ENCODE data around the gene WNT11. TPM values are rescaled to one million over a fixed set of nuclear protein-coding genes. Genes with fewer than 3 reads are reported as not detected.

WNT11 gene
- total RNA-seq, 2 donors from 2014 or later: 0.53 to 0.62 TPM

DNA sequence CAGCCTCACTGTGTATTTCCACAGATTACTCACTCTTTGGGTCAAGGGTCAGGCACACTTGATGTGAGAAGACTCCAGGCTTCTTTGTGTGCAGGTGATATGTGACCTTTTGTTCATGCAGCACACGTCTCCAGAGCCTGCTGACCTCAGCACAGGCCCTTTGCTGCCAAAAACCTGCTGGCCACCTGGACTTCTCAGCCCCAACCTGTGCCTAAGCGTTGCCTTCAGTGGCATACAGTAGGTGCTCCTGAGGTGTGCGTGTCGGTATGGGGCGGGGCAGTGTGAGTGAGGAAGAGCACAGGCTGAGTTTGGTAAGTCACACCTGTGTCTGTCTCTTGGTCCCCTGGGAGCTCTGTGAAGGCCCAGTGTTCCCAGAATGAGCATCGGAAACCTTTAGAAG lies 58.1 kb downstream of the WNT11 start:
- Histone ChIP-seq H3K36me3 (ENCODE audit: control insufficient read depth, insufficient read depth, low read length) (peaks cover under 1% of the 10 kb centered on the region), H3K27ac (ENCODE audit: low read depth, low read length) (no peak overlapping the region), H3K4me3 (ENCODE audit: low read length) (no peak overlapping the region), H3K4me1 (ENCODE audit: control insufficient read depth, insufficient read depth, low read length) (peaks cover 5% of the 10 kb centered on the region), H3K9me3 (ENCODE audit: control insufficient read depth, low read length) (no peaks in the 10 kb centered on the region), H3K27me3 (ENCODE audit: control insufficient read depth, insufficient read depth, low read length, poor library complexity, severe bottlenecking) (peaks cover 76% of the 10 kb centered on the region), H3K9ac (ENCODE audit: extremely low read depth, low read length, poor library complexity, severe bottlenecking) (no peak overlapping the region)
- TF ChIP-seq, protein P1, sequence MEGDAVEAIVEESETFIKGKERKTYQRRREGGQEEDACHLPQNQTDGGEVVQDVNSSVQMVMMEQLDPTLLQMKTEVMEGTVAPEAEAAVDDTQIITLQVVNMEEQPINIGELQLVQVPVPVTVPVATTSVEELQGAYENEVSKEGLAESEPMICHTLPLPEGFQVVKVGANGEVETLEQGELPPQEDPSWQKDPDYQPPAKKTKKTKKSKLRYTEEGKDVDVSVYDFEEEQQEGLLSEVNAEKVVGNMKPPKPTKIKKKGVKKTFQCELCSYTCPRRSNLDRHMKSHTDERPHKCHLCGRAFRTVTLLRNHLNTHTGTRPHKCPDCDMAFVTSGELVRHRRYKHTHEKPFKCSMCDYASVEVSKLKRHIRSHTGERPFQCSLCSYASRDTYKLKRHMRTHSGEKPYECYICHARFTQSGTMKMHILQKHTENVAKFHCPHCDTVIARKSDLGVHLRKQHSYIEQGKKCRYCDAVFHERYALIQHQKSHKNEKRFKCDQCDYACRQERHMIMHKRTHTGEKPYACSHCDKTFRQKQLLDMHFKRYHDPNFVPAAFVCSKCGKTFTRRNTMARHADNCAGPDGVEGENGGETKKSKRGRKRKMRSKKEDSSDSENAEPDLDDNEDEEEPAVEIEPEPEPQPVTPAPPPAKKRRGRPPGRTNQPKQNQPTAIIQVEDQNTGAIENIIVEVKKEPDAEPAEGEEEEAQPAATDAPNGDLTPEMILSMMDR (conservative IDR thresholded peaks at IDR 0.05): no peak
- Mint-ChIP-seq H3K9me3 (no peaks in the 10 kb centered on the region), H3K36me3 (ENCODE audit: low read depth) (no peaks in the 10 kb centered on the region), H3K27me3 (ENCODE audit: insufficient read depth) (peaks cover 85% of the 10 kb centered on the region), H3K27ac (no peak overlapping the region), H3K4me1 (peaks cover 11% of the 10 kb centered on the region), H3K4me3 (no peak overlapping the region)
- DNase-seq: no peak
- WGBS, 2 experiments (ENCODE audit: insufficient coverage in 1 of 2, insufficient read length in 1 of 2): 88 to 92% methylated on average over 1 to 6 of the region's 6 CpGs

DNA sequence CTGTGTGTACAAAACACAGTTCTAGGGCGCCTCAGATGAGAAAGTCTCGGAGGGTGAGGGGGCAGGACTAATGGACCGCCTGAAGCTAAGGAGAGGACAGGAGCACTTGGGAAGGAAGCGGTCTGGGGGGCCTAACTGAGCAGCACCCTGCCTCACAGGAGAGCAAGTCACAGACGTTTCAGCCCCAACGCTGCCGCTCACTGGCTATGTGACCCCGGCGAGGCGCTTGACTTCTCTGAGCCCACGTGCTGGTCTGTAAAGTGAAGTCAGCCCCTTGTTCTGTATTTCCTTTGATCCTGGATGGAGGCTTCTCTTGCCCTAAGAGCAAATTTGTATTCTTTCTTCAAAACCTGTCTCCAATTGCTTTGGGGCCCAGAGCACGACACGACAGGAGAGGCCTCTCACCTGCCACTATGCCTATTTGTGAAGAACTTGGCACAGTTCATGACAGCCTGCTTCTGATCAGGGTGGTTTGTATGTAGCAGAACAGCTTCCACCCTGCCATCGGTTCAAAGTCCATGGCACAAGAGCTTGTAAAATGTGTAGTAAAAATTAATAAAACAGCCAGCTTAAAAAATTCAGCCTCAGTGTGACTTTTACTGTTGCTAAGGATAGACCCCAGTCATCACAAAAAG lies 59.1 kb downstream of the WNT11 start:
- TF ChIP-seq, protein P1 (conservative IDR thresholded peaks at IDR 0.05): no peak
- WGBS, 2 experiments (ENCODE audit: insufficient coverage in 1 of 2, insufficient read length in 1 of 2): 92 to 96% methylated on average over 12 to 14 of the region's 14 CpGs
- peaks cover 4% of the 10 kb centered on the region for H3K4me1 Mint-ChIP-seq

DNA sequence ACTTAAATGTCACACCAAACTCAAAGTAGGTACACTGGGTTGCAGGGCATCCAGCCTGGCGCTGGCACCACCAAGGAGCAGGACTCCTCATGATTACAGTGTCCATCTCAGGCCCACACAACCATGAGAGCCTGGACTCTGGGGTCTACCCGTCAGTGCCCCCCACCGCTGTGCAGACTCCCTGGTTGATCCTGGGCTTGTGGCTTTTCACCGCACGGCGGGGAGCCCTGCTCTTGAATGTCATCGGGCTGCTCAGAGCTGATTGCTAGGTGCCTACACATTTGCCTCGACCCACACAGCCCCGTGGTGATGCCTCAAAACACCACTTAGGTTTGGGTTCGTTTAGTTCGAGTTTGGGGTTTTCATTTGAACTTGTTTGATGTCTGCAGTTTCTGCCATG lies 63.0 kb downstream of the WNT11 start:
- H3K36me3 ChIP-seq (ENCODE audit: control insufficient read depth, insufficient read depth, low read length): peaks cover 15% of the 10 kb centered on the region
- H3K36me3 Mint-ChIP-seq (ENCODE audit: low read depth): peaks cover 26% of the 10 kb centered on the region
- no peaks in the 10 kb centered on the region for H3K4me1 ChIP-seq (ENCODE audit: control insufficient read depth, insufficient read depth, low read length)
- TF ChIP-seq, protein P1 (conservative IDR thresholded peaks at IDR 0.05): no peak
- no peak overlapping the region for H3K27ac ChIP-seq (ENCODE audit: low read depth, low read length)
- H3K27me3 Mint-ChIP-seq (ENCODE audit: insufficient read depth): peaks cover 44% of the 10 kb centered on the region
- peak; percentile 45 for DNase-seq
- H3K9ac ChIP-seq (ENCODE audit: extremely low read depth, low read length, poor library complexity, severe bottlenecking): no peak overlapping the region
- 93 to 94% methylated on average over 7 to 11 of the region's 11 CpGs for WGBS, 2 experiments (ENCODE audit: insufficient coverage in 1 of 2, insufficient read length in 1 of 2)
- no peak overlapping the region for H3K4me3 Mint-ChIP-seq
- H3K4me3 ChIP-seq (ENCODE audit: low read length): no peak overlapping the region
- no peak overlapping the region for H3K27ac Mint-ChIP-seq
- no peaks in the 10 kb centered on the region for H3K9me3 Mint-ChIP-seq
- no peaks in the 10 kb centered on the region for H3K4me1 Mint-ChIP-seq
- peaks cover 54% of the 10 kb centered on the region for H3K27me3 ChIP-seq (ENCODE audit: control insufficient read depth, insufficient read depth, low read length, poor library complexity, severe bottlenecking)
- no peaks in the 10 kb centered on the region for H3K9me3 ChIP-seq (ENCODE audit: control insufficient read depth, low read length)

More for the DNA sequence above, 59.1 kb downstream of the WNT11 start:
- H3K27me3 Mint-ChIP-seq (ENCODE audit: insufficient read depth): peaks cover 82% of the 10 kb centered on the region
- no peak overlapping the region for H3K4me3 Mint-ChIP-seq
- H3K9me3 Mint-ChIP-seq: no peaks in the 10 kb centered on the region
- Histone ChIP-seq H3K27ac (ENCODE audit: low read depth, low read length) (no peak overlapping the region), H3K4me1 (ENCODE audit: control insufficient read depth, insufficient read depth, low read length) (no peaks in the 10 kb centered on the region), H3K36me3 (ENCODE audit: control insufficient read depth, insufficient read depth, low read length) (peaks cover 10% of the 10 kb centered on the region), H3K9ac (ENCODE audit: extremely low read depth, low read length, poor library complexity, severe bottlenecking) (no peak overlapping the region), H3K4me3 (ENCODE audit: low read length) (no peak overlapping the region), H3K9me3 (ENCODE audit: control insufficient read depth, low read length) (no peaks in the 10 kb centered on the region), H3K27me3 (ENCODE audit: control insufficient read depth, insufficient read depth, low read length, poor library complexity, severe bottlenecking) (peaks cover 85% of the 10 kb centered on the region)
- H3K36me3 Mint-ChIP-seq (ENCODE audit: low read depth): peaks cover 7% of the 10 kb centered on the region
- H3K27ac Mint-ChIP-seq: no peak overlapping the region
- no peak for DNase-seq

Data from endodermal cell (in vitro differentiated cells).